HG03097 (cell line): ENCODE results near the gene THRSP.
"Not testable (repeated sequence)": the region's sequence is repeated elsewhere in the genome, so short reads cannot be mapped to it uniquely, and the experiment has no call there.

Experiments
- ATAC-seq: cut with Tn5 transposase; IDR thresholded peaks from one replicate; pipeline ENCODE4 v1.9.1; 2021; ENCODE audit not compliant: unreplicated experiment, low FRiP score

The THRSP gene

GRCh38 chr11:78063440-78064181, at the start of gene THRSP:
Gene THRSP, plus strand, starts transcription at chr11:78063861. Its CDS starts 21 bp downstream, at chr11:78063882.
- no peak for ATAC-seq

GRCh38 chr11:78014937-78015520, 48.6 kb upstream of the THRSP start:
- ATAC-seq = not testable (repeated sequence)

GRCh38 chr11:78015878-78016277, 47.8 kb upstream of the THRSP start:
- no peak for ATAC-seq

- no peak for ATAC-seq
These were observed 43.9 kb upstream of the THRSP start for GRCh38 chr11:78019808-78020207.

GRCh38 chr11:78020246-78020645, 43.4 kb upstream of the THRSP start:
- ATAC-seq = no peak

GRCh38 chr11:78021611-78022010, 42.0 kb upstream of the THRSP start:
- ATAC-seq = no peak

- ATAC-seq = no peak
These were observed 41.0 kb upstream of the THRSP start, which contains the start of gene KCTD14 for GRCh38 chr11:78022397-78023396. Gene KCTD14, minus strand, starts transcription at chr11:78023276. Its CDS starts 27 bp downstream, at chr11:78023249.

GRCh38 chr11:78023426-78023825, 40.2 kb upstream of the THRSP start:
- ATAC-seq = no peak

GRCh38 chr11:78025378-78025777, 38.3 kb upstream of the THRSP start:
- no peak for ATAC-seq

GRCh38 chr11:78027759-78028158, 35.9 kb upstream of the THRSP start:
- ATAC-seq = no peak

- not testable (repeated sequence) for ATAC-seq
These were observed 35.2 kb upstream of the THRSP start for GRCh38 chr11:78028423-78028822.

GRCh38 chr11:78030429-78031325, 33.0 kb upstream of the THRSP start:
- no peak for ATAC-seq

- ATAC-seq = no peak
These were observed 32.0 kb upstream of the THRSP start for GRCh38 chr11:78031629-78032028.

- no peak for ATAC-seq
These were observed 31.6 kb upstream of the THRSP start for GRCh38 chr11:78032090-78032489.

GRCh38 chr11:78033040-78033439, 30.6 kb upstream of the THRSP start:
- no peak for ATAC-seq

GRCh38 chr11:78034623-78035022, 29.0 kb upstream of the THRSP start:
- no peak for ATAC-seq

- no peak for ATAC-seq
These were observed 27.3 kb upstream of the THRSP start for GRCh38 chr11:78036313-78036712.

GRCh38 chr11:78037056-78037455, 26.6 kb upstream of the THRSP start:
- ATAC-seq = no peak

GRCh38 chr11:78037825-78038620, 25.6 kb upstream of the THRSP start:
- no peak for ATAC-seq
